ENCODE results near the gene A3GALT2. TPM values are rescaled to one million over a fixed set of nuclear protein-coding genes. Genes with fewer than 3 reads are reported as not detected.

Gene A3GALT2
- total and polyA plus RNA-seq, 4 donors: not detected

DNA sequence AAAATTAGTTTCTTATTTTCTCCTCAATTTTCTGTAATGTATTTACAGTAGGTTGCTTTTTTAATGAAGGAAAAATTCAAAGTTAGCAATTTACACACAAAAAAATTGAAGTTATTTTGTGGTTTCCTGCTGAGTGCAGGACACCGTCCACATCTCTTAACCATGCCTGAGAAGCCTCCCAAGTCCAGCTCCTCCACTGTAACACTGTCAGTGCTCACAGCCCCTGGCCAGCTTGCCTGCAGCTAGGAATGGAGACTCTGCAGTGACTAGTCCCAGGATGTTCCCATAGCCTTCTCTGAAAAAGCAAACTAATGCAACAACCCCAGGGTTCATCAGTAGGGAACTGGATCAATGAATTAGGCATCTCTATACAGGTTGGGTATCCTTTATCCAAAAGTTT, 3.5 kb downstream of the A3GALT2 start:
- DNase-seq (ENCODE audit: low spot score): no peak
- TF ChIP-seq TAF1 (conservative IDR thresholded peaks at IDR 0.05) (no peak), EGR1 (IDR thresholded peaks at IDR 0.05; ENCODE audit: low read depth in 2 of 2) (no peak)
- TF ChIP-seq, protein P1, sequence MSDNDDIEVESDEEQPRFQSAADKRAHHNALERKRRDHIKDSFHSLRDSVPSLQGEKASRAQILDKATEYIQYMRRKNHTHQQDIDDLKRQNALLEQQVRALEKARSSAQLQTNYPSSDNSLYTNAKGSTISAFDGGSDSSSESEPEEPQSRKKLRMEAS (IDR thresholded peaks at IDR 0.05): no peak

DNA sequence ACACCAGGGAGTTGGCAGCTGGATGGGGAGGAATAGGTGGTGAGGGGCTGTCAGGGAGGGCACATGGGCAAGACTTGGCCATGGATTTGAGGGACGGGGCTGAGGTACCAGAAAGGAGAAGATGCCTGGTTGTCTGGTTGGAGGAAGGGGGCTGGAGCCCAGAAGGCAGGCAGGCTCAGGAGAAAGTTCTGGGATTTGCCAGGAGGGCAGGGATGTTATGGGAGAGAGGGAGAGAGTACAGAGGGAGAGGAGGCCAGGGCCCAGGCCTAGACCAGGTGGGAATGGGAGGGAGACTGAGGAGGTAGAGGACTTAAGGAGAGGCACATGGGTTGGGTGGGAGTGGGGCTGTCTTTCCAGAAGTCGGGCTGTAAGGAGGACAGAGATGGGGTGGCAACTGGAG, 4.3 kb downstream of the A3GALT2 start:
- 87% methylated on average over 2 of the region's 2 CpGs for WGBS
- no peak overlapping the region for H3K27ac ChIP-seq (ENCODE audit: low read depth in 1 of 2, low read length in 2 of 2)
- no peak overlapping the region for H3K9ac ChIP-seq (ENCODE audit: low read depth in 1 of 2, low read length in 2 of 2)
- no peak for DNase-seq (ENCODE audit: low spot score)
- no peaks in the 10 kb centered on the region for H3K4me1 ChIP-seq (ENCODE audit: control insufficient read depth in 4 of 4, insufficient read depth in 4 of 4, low read length in 3 of 4)
- no peaks in the 10 kb centered on the region for H3K9me3 ChIP-seq (ENCODE audit: control insufficient read depth in 4 of 4, low read length in 3 of 4)
- H3K27me3 ChIP-seq (ENCODE audit: control insufficient read depth in 4 of 4, insufficient read depth in 4 of 4, low read length in 3 of 4): no peaks in the 10 kb centered on the region
- no peak for TF ChIP-seq TAF1 (conservative IDR thresholded peaks at IDR 0.05)
- TF ChIP-seq, protein P2, sequence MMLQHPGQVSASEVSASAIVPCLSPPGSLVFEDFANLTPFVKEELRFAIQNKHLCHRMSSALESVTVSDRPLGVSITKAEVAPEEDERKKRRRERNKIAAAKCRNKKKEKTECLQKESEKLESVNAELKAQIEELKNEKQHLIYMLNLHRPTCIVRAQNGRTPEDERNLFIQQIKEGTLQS (IDR thresholded peaks at IDR 0.05): no peak
- no peak for TF ChIP-seq FOXA2 (IDR thresholded peaks at IDR 0.05)
- no peak for TF ChIP-seq HNF4G (IDR thresholded peaks at IDR 0.05)
- TF ChIP-seq JUND (IDR thresholded peaks at IDR 0.05): no peak
- no peak for TF ChIP-seq FOXA1 (IDR thresholded peaks at IDR 0.05)
- TF ChIP-seq, protein P3, sequence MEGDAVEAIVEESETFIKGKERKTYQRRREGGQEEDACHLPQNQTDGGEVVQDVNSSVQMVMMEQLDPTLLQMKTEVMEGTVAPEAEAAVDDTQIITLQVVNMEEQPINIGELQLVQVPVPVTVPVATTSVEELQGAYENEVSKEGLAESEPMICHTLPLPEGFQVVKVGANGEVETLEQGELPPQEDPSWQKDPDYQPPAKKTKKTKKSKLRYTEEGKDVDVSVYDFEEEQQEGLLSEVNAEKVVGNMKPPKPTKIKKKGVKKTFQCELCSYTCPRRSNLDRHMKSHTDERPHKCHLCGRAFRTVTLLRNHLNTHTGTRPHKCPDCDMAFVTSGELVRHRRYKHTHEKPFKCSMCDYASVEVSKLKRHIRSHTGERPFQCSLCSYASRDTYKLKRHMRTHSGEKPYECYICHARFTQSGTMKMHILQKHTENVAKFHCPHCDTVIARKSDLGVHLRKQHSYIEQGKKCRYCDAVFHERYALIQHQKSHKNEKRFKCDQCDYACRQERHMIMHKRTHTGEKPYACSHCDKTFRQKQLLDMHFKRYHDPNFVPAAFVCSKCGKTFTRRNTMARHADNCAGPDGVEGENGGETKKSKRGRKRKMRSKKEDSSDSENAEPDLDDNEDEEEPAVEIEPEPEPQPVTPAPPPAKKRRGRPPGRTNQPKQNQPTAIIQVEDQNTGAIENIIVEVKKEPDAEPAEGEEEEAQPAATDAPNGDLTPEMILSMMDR (IDR thresholded peaks at IDR 0.05; ENCODE audit: low read depth, low read length, missing input control): no peak
- TF ChIP-seq HNF4A (conservative IDR thresholded peaks at IDR 0.05): no peak
- TF ChIP-seq GABPA (IDR thresholded peaks at IDR 0.05 in 1 of 2, conservative IDR thresholded peaks at IDR 0.05 in 1 of 2): no peak
- no peak for TF ChIP-seq YY1 (IDR thresholded peaks at IDR 0.05)
- TF ChIP-seq, protein P4, sequence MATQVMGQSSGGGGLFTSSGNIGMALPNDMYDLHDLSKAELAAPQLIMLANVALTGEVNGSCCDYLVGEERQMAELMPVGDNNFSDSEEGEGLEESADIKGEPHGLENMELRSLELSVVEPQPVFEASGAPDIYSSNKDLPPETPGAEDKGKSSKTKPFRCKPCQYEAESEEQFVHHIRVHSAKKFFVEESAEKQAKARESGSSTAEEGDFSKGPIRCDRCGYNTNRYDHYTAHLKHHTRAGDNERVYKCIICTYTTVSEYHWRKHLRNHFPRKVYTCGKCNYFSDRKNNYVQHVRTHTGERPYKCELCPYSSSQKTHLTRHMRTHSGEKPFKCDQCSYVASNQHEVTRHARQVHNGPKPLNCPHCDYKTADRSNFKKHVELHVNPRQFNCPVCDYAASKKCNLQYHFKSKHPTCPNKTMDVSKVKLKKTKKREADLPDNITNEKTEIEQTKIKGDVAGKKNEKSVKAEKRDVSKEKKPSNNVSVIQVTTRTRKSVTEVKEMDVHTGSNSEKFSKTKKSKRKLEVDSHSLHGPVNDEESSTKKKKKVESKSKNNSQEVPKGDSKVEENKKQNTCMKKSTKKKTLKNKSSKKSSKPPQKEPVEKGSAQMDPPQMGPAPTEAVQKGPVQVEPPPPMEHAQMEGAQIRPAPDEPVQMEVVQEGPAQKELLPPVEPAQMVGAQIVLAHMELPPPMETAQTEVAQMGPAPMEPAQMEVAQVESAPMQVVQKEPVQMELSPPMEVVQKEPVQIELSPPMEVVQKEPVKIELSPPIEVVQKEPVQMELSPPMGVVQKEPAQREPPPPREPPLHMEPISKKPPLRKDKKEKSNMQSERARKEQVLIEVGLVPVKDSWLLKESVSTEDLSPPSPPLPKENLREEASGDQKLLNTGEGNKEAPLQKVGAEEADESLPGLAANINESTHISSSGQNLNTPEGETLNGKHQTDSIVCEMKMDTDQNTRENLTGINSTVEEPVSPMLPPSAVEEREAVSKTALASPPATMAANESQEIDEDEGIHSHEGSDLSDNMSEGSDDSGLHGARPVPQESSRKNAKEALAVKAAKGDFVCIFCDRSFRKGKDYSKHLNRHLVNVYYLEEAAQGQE (IDR thresholded peaks at IDR 0.05): no peak
- no peak for TF ChIP-seq RAD21 (IDR thresholded peaks at IDR 0.05)
- TF ChIP-seq SP1 (IDR thresholded peaks at IDR 0.05): no peak
- TF ChIP-seq, protein P5, sequence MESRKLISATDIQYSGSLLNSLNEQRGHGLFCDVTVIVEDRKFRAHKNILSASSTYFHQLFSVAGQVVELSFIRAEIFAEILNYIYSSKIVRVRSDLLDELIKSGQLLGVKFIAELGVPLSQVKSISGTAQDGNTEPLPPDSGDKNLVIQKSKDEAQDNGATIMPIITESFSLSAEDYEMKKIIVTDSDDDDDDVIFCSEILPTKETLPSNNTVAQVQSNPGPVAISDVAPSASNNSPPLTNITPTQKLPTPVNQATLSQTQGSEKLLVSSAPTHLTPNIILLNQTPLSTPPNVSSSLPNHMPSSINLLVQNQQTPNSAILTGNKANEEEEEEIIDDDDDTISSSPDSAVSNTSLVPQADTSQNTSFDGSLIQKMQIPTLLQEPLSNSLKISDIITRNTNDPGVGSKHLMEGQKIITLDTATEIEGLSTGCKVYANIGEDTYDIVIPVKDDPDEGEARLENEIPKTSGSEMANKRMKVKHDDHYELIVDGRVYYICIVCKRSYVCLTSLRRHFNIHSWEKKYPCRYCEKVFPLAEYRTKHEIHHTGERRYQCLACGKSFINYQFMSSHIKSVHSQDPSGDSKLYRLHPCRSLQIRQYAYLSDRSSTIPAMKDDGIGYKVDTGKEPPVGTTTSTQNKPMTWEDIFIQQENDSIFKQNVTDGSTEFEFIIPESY (IDR thresholded peaks at IDR 0.05): no peak
- no peak for TF ChIP-seq NR2F2 (IDR thresholded peaks at IDR 0.05)
- H3K36me3 ChIP-seq (ENCODE audit: control insufficient read depth in 4 of 4, insufficient read depth in 3 of 4, low read depth in 1 of 4, low read length in 3 of 4): no peaks in the 10 kb centered on the region
- H3K4me3 ChIP-seq (ENCODE audit: low read depth in 1 of 3, low read length in 3 of 3): no peak overlapping the region

More for the DNA sequence above, 3.5 kb downstream of the A3GALT2 start:
- H3K27ac ChIP-seq (ENCODE audit: low read depth in 1 of 2, low read length in 2 of 2): no peak overlapping the region
- H3K27me3 ChIP-seq (ENCODE audit: control insufficient read depth in 4 of 4, insufficient read depth in 4 of 4, low read length in 3 of 4): no peaks in the 10 kb centered on the region
- H3K4me1 ChIP-seq (ENCODE audit: control insufficient read depth in 4 of 4, insufficient read depth in 4 of 4, low read length in 3 of 4): no peaks in the 10 kb centered on the region
- WGBS: 67% methylated on average over 1 of the region's 1 CpG
- H3K4me3 ChIP-seq (ENCODE audit: low read depth in 1 of 3, low read length in 3 of 3): no peak overlapping the region
- H3K9ac ChIP-seq (ENCODE audit: low read depth in 1 of 2, low read length in 2 of 2): no peak overlapping the region
- no peaks in the 10 kb centered on the region for H3K36me3 ChIP-seq (ENCODE audit: control insufficient read depth in 4 of 4, insufficient read depth in 3 of 4, low read depth in 1 of 4, low read length in 3 of 4)
- no peaks in the 10 kb centered on the region for H3K9me3 ChIP-seq (ENCODE audit: control insufficient read depth in 4 of 4, low read length in 3 of 4)
